ENCODE results near the gene CIRBP. TPM values are rescaled to one million over a fixed set of nuclear protein-coding genes. Genes with fewer than 3 reads are reported as not detected.

CIRBP gene
- total RNA-seq, 2 experiments from 2014 or later, result 278 to 309 TPM

GRCh38 chr19:1228161-1228957 is 40.8 kb upstream of the CIRBP start:
- TF ChIP-seq CTCF (conservative IDR thresholded peaks at IDR 0.05; ENCODE audit: low read length) (no peak), EZH2phosphoT487 (IDR thresholded peaks at IDR 0.05; ENCODE audit: borderline replicate concordance, low read depth, low read length) (no peak)
- no peaks in the 10 kb centered on the region for H3K9me2 ChIP-seq (ENCODE audit: insufficient read depth, low read length)
- H4K20me1 ChIP-seq (ENCODE audit: insufficient read depth, low read length), result no peaks in the 10 kb centered on the region
- no peak overlapping the region for H3K27ac ChIP-seq (ENCODE audit: low read depth, low read length, poor library complexity, severe bottlenecking)
- no peaks in the 10 kb centered on the region for H3K79me2 ChIP-seq (ENCODE audit: insufficient read depth, low read depth, low read length)
- H3K9me3 ChIP-seq (ENCODE audit: low read length), result no peaks in the 10 kb centered on the region
- H2AFZ ChIP-seq (ENCODE audit: low read length), result no peak overlapping the region
- intact Hi-C loops (cut with micrococcal nuclease; ENCODE audit: unreplicated experiment), result no loop called here
- H3K4me1 ChIP-seq (ENCODE audit: insufficient read depth, low read length, poor library complexity, severe bottlenecking), result no peaks in the 10 kb centered on the region
- H3K4me3 ChIP-seq (ENCODE audit: low read depth, low read length, poor library complexity, severe bottlenecking), result no peak overlapping the region
- H3K4me2 ChIP-seq (ENCODE audit: low read length), result no peak overlapping the region
- ChIA-PET CTCF (ENCODE audit: unreplicated experiment) (no interaction called here), POLR2A (no interaction called here)
- DNase-seq (ENCODE audit: low spot score), result no peak
- H3K36me3 ChIP-seq (ENCODE audit: insufficient read depth, low read length), result peaks cover 35% of the 10 kb centered on the region
- BruUV-seq (replicated peaks), result no TSS peak

- H3K4me1 ChIP-seq (ENCODE audit: insufficient read depth, low read length, poor library complexity, severe bottlenecking), result no peaks in the 10 kb centered on the region
- no TSS peak for BruUV-seq (replicated peaks)
- no peak overlapping the region for H3K4me3 ChIP-seq (ENCODE audit: low read depth, low read length, poor library complexity, severe bottlenecking)
- intact Hi-C loops (cut with micrococcal nuclease; ENCODE audit: unreplicated experiment), result no loop called here
- H3K4me2 ChIP-seq (ENCODE audit: low read length), result no peak overlapping the region
- peaks cover 25% of the 10 kb centered on the region for H3K36me3 ChIP-seq (ENCODE audit: insufficient read depth, low read length)
- TF ChIP-seq EZH2phosphoT487 (IDR thresholded peaks at IDR 0.05; ENCODE audit: borderline replicate concordance, low read depth, low read length), result no peak
- no peak for TF ChIP-seq CTCF (conservative IDR thresholded peaks at IDR 0.05; ENCODE audit: low read length)
- H2AFZ ChIP-seq (ENCODE audit: low read length), result no peak overlapping the region
- ChIA-PET POLR2A (no interaction called here), CTCF (ENCODE audit: unreplicated experiment) (no interaction called here)
- H3K9me3 ChIP-seq (ENCODE audit: low read length), result no peaks in the 10 kb centered on the region
- H3K27ac ChIP-seq (ENCODE audit: low read depth, low read length, poor library complexity, severe bottlenecking), result no peak overlapping the region
- H3K9me2 ChIP-seq (ENCODE audit: insufficient read depth, low read length), result no peaks in the 10 kb centered on the region
- no peaks in the 10 kb centered on the region for H3K79me2 ChIP-seq (ENCODE audit: insufficient read depth, low read depth, low read length)
- no peaks in the 10 kb centered on the region for H4K20me1 ChIP-seq (ENCODE audit: insufficient read depth, low read length)
- no peak for DNase-seq (ENCODE audit: low spot score)
These were observed 39.8 kb upstream of the CIRBP start for GRCh38 chr19:1229056-1229923.

Data from OCI-LY7 (cell line).